Stimulated activated CD4-positive, alpha-beta T cell treated with anti-CD3 and anti-CD28 coated beads, Interleukin-4, amount 100 ng/mL, for 4 hours (primary cell): ENCODE measurements around the gene FRMD6.
"Not testable (repeated sequence)": the region's sequence is repeated elsewhere in the genome, so short reads cannot be mapped to it uniquely, and the experiment has no call there.

Experiments used
- DNase-seq, 2 experiments: peaks; one replicate each; pipeline ENCODE4 v3.0.0-alpha.2; 2020

The FRMD6 gene

DNA sequence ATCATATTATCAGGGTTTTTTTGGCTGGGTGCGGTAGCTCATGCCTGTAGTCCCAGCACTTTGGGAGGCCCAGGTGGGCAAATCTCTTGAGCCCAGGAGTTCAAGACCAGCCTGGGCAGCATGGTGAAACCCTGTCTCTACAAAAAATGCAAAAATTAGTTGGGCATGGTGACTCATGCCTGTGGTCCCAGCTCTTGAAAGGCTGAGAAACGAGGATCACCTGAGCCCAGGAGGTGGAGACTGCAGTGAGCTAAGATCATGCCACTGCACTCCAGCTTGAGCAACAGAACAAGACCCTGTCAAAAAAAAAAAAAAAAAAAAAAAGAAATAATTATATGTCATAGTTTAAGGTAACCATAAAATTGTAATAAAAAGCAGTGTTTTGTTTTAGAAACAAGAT lies 18.4 kb upstream of the FRMD6 start:
- not testable (repeated sequence) for DNase-seq

DNA sequence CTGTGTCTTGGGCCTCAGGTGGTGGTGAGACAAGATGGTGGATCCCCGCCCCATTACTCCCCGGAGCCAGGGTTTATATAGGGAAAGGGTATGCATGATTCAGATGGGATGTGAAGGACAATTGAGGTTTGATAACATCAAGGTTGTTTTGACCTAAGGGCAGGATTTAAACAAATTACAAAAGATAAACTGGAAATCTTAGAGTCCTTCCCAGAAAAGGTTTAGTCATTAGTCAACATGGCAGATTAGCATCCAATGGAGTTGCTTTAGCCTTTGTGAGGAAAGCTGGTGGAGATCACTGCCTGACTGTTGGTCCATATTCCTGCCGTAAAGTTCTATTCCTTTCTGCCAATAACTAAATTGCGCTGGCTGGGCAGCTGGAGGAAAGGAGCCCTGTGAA lies 15.6 kb upstream of the FRMD6 start:
- DNase-seq = no peak

DNA sequence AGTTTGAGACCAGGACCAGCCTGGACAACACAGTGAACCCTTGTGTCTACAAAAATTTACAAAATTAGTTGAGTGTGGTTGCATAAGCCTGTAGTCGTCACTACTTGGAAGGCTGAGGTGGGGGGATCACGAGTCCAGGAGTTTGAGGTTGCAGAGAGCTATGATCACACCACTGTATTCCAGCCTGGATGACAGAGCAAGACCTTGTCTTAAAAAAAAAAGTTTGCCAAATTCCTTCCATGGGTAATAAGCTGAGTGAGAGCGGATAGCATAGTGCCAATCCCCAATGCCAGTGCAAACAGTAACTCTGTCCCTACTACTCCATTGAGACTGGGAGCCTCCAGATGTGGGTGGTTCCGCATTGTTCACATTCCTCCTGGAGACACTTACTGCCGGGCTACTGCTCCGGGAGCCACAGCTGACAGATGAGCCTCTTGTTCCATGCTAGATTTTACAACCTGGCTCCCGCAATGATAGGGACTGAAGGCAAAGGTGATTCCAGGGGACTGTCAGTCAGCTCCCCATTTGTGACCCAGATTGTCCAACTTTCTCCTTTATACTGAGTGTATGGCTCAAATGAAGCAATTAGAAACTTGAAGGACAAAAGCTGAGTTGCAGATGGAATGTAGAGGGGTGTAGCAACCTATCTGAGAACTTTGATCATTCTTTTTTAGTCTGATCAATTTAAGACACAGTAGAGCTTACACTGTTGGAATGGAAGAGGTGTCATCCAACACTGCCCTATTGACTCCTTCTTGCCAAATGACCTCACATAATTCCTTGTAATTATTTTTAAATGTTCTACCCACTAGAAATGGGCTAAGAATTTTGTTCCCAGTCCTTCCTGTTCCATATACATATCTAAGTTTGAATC lies 13.4 kb upstream of the FRMD6 start:
- DNase-seq = no peak

DNA sequence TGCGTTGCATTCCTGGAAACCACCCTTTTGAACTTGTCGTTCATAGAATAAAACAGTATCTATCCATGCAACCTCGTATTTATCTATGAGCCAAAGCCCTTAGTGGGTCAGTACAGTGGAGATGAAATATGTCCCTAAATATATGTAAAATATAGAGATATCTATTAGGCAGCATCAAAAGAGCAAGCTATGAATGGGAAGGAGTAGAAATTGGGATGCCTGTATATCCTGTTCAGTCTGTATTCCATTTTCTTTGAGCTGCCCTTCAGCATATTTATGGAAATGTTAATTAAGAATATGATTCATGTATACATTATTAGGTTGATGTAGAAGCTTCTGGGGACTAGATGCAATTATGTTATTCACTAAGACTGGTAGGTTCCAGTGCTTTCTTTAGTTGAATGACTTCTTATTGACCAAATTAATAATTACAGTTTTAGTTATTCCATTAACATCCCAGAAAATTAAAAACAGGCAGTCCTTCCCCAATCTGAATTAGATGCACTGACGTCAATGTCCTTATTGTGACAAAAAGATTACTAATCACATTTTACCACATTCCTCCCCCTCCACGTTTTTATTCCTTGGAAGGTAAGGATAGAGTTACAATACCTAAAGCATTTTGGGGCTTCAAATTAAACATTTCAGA lies 11.9 kb upstream of the FRMD6 start:
- no peak for DNase-seq

GRCh38 chr14:51643140-51643539 lies 8.6 kb upstream of the FRMD6 start:
- no peak for DNase-seq

DNA sequence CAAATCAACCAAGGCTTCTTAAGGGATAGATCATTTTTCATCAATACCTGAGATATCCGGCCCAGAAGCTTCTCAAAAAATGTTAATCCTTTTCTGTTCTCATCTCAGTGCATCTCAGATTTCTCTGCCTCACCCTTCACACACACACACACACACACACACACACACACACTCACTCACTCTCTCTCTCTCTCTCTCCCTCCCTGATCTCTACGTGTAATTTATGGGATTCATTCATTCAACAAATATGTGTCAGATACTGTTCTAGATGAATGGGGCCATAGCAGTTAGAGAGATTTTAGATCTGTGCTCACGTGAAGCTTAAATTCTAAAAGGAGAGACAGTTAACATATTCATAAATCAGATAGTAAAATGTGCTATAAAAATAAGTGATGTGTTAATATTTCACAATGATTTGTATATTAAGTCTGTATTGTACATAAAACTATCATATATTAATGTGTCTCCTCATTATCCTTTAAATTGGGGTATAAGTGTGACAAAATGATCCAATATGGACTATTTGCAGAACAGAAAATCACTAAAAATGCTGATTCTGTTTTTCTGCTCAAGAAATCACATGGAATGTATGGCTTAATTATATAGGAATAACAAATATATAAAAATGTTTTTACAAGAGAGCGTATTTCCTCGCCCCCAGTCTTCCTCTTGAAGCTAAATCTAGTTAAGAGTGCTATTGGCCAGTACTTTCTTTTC lies 7.3 kb upstream of the FRMD6 start:
- DNase-seq = no peak

GRCh38 chr14:51648296-51648695 lies 3.4 kb upstream of the FRMD6 start:
- DNase-seq = no peak

GRCh38 chr14:51650716-51651387 lies 858 bp upstream of the FRMD6 start:
- no peak for DNase-seq

GRCh38 chr14:51652168-51653078 lies 713 bp downstream of the FRMD6 start:
- peak in 1 of 2 experiments; percentile 38 for DNase-seq

DNA sequence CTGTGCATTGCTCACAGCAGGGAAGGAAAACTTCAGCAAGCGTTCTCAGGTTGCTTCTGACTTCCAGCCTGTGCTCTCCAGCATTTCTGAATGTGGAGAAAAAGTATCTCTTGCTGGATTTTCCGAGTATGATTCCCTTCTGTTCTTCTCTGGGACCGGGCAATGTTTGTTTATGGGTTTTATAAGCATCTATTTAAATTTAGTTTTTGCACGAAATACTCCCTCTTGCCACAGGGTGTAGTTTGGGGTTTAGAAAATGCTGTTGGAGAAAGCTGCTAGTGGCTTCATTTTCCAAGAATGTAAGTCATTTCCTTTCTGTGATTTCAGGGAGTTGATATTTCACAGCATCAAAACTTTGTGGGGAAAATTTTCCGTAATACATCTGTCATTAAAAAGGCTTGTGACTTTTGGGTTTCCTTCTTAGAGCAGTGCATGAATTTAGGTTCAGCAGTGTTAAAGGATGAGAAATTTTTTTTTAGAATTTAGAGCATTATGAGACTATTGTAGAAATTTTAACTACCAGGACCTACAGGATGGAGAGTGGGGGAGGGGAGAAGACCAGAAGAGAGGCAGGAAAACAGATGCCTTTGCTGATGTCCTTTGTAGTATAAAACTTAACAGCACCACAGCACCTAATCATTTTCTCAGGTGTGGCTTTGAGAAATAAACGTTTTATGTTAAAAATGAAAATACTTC lies 1.5 kb downstream of the FRMD6 start:
- DNase-seq = no peak

DNA sequence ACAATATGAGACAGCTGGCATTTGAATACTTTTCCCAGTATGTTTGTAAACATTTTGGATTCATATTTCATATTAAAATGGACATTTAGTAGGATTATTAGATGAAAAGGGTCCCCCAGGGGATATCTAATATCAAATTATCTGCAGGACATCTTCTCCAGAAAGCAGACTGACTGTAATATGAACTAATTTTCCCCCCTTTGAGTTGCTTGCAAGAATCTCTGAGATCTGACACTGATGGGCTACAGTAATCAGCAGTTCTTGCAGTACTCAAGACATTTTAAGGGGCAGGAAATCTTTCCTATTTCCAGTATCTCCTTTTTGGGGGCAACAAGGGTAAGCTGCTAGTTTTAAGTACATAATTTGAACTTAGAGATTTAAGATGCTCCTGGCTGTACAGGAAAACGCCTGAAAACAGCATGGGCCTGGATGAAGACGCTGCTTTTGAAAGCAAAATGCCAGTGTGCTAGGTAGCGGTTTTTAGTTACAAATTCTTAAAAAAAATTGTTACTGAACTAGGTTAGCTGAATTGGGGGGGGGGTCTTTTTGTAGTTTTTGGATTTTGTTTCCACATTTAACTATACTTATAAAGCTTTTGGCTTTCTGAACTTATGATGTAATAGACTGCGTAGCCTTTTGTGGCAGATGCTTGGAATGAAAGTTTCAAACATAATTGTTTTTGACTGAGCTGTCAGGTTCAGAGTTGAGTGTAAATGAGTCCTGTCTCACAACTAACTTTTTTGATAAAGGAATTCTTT lies 2.2 kb downstream of the FRMD6 start:
- no peak for DNase-seq

- DNase-seq = no peak
Measured at GRCh38 chr14:51654533-51654845, 2.8 kb downstream of the FRMD6 start.

GRCh38 chr14:51657762-51658161 lies 6.1 kb downstream of the FRMD6 start:
- no peak for DNase-seq

DNA sequence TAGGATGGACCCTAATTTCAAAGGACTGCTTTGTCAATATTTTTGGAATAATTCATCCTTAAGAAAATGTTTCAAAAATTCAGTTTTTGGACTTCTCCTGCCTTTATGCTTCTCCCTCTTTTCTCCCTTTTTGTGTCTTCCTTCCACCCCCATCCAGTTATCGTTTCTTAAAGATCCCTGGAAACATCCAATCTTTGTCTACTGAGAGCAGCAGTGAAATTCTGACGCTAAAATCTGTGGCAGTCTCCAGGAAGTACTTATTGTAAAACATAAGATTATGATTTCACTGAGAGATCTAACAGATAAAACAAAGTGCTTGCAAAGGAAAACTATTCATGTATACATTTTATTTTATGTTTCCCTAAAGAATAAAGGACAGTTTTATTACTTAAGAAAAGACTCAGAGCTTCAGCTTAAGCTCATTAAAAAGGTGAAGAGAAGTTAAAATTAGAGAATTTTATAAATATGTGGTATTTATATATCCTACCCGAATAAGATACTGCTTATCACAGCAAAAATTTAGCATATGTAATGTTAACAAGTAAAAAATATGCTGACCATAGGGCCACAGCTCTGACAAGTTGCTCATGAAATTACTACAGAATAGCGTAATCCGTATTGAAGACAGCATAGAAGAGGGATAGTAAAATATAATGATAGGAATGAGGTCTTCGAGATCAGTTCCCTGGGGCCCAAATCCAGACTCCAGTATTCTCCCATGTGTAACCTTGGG lies 6.9 kb downstream of the FRMD6 start:
- no peak for DNase-seq

DNA sequence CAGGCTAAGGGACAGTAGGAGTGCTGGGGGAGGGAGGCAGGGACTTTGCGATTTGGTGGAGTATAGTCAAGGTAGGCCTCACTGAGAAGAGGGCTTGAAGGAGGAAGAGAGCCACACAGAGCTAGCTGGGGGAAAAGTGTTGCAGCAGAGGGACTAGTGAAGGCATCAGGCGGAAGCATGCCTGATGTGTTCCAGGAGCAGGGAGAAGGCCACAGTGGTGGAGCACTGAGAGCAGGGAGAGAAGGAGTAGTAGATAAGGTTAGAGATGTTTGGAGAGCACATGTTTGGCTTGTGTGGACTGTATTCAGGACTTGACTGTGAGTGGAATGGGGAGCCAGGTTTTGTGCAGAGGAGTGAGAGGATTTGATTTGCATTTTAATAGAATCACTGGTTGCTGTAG lies 9.0 kb downstream of the FRMD6 start:
- DNase-seq = no peak

DNA sequence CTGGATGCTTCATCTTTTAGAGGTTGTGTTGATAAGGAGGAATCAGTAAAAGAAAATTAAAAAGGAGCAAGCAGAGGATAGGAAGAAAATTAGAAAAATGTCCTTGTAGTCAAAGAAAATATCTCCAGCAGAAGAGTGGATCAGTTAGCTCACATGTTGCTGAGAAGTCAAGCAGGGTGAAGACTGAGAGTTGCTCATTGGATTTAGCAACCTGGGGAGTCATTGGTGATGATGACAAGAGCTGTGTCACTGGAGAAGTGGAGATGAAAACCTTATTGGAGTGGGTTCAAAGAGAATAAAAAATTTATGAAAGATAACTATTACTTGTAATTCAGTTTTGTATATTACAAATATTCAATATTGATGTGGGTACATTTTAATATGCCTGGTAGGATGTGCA lies 9.8 kb downstream of the FRMD6 start:
- no peak for DNase-seq

DNA sequence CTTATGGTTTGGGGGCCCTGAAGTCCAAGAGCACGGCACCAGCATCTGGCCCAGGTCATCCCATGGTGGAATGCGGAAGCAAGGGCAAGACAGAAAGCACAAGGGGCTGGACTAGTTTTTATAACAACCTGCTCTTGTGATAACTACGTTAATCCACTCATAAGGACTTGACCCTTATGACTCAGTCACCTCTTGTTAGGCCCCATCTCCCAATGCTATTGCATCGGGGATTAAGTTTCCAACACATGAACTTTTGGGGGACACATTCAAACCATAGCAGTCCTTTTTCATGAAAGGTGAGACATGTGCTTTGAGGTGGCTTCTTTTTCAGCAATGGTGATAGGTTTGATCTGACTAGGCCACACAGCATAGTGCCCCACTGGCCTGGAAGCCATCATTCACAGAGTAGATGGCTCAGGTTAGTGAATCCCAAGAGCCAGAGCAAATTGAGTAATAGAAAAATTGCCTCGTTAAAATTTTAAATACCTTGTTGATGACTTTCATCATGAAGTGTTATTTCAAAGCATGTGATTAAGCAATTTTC lies 12.1 kb downstream of the FRMD6 start:
- DNase-seq = no peak

DNA sequence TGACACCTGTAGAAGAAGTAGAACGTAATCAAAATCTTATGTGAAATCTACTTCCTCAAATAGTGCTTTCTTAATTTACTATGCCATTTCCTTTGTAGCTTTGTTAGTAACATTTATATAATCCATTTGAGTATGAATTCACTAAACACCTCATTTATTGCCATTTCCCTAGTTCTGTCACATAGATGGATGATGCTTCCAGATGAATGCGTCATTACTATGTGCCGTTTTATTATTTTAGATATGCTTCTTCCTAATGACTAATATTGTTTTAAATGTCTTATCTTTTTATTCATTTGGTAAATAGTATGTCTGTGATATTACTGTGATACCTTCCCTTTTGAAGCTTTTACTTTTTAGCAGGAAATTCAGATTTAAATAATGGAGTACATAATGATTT lies 14.4 kb downstream of the FRMD6 start:
- DNase-seq = no peak

DNA sequence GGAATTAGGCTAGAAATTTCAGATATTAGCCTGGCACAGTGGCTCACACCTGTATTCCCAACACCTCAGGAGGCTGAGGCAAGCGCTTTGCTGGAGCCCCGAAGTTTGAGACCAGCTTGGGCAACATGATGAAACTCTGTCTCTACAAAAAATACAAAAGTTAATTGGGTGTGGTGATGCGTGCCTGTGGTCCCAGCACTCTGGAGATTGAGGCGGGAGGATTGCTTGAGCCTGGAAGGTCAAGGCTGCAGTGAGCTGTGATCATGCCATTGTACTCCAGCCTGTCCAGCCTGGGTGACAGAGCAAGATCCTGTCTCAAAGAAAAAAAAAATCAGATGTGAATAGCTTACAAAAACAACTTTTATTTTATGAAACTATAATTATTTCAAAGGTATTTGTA lies 15.1 kb downstream of the FRMD6 start:
- DNase-seq = no peak

GRCh38 chr14:51668870-51669269 lies 17.2 kb downstream of the FRMD6 start:
- DNase-seq = no peak
